Endothelial cell of umbilical vein (primary cell): ENCODE data around the gene FAM193A. TPM values are rescaled to one million over a fixed set of nuclear protein-coding genes. Genes with fewer than 3 reads are reported as not detected.

Experiments
- BruUV-seq: library from RNA; stranded (reverse); fragments of 400-500 nt; replicated peaks from 2 replicates; lab custom pipeline; 2021; lab: Mats Ljungman, UMichigan
- CTCF ChIA-PET: fragments of 300-600, 350-600 bp; sonication (Branson Sonifier 250); formaldehyde crosslinking; loops from one replicate; lab custom pipeline; 2021; ENCODE audit warnings: antibody characterized with exemption, inconsistent platforms; lab: Charles Lee
- POLR2A ChIA-PET: fragments of 300-600, 350-600 bp; sonication (Branson Sonifier 250); formaldehyde crosslinking; loops from one replicate; lab custom pipeline; 2021; ENCODE audit warnings: antibody characterized with exemption, inconsistent platforms; lab: Charles Lee
- DNase-seq: peaks from one replicate; pipeline ENCODE4 v3.0.0-alpha.2; 2011; ENCODE audit warnings: low read depth, low spot score
- FAIRE-seq: peaks from 2 replicates; lab custom pipeline; 2011; peaks lifted over from hg19 to GRCh38; lab: Jason Lieb, UNC
- H2AFZ ChIP-seq: 2 replicates; pipeline ENCODE4 v1.6.0; 2012; ENCODE audit warnings: low read depth, low read length, control low read depth, inconsistent platforms
- H3K27ac ChIP-seq: 2 replicates; pipeline ENCODE4 v1.5.1; 2011; ENCODE audit warnings: low read depth, mild to moderate bottlenecking, control low read depth, low read length, moderate library complexity; ENCODE audit not compliant: insufficient read depth
- H3K27me3 ChIP-seq, 2 experiments: 2 replicates each; pipeline versions ENCODE4 v1.6.0 to v1.6.1; 2011; ENCODE audit warnings: low read length in 2 of 2, mixed read lengths in 1 of 2; ENCODE audit not compliant: control insufficient read depth in 2 of 2, insufficient read depth in 2 of 2
- H3K36me3 ChIP-seq, 2 experiments: 2 replicates in 1 of 2; 3 replicates in 1 of 2; pipeline ENCODE4 v1.5.1; 2011; ENCODE audit warnings: low read length in 2 of 2, mild to moderate bottlenecking in 1 of 2, moderate library complexity in 1 of 2; ENCODE audit not compliant: control insufficient read depth in 2 of 2, insufficient read depth in 2 of 2; ENCODE audit errors: extremely low read depth in 1 of 2
- H3K4me1 ChIP-seq: 3 replicates; pipeline ENCODE4 v1.5.1; 2011; ENCODE audit warnings: mild to moderate bottlenecking, low read length; ENCODE audit not compliant: control insufficient read depth, insufficient read depth; ENCODE audit errors: extremely low read depth
- H3K4me2 ChIP-seq: 2 replicates; pipeline ENCODE4 v1.6.1; 2011; ENCODE audit warnings: low read length, control low read depth, mixed read lengths; ENCODE audit not compliant: insufficient read depth
- H3K4me3 ChIP-seq, 3 experiments: fragments of 200-600 bp in 1 of 3; sonication (generic), shearing (Covaris generic) in 1 of 3; replicated peaks in 1 of 3; 2 replicates each; pipeline ENCODE4 v1.5.1; 2011 to 2016; ENCODE audit warnings: control low read depth in 3 of 3, low read length in 3 of 3, mild to moderate bottlenecking in 2 of 3, inconsistent platforms in 1 of 3, low read depth in 1 of 3, moderate library complexity in 1 of 3; ENCODE audit not compliant: insufficient read depth in 1 of 3
- H3K79me2 ChIP-seq: 2 replicates; pipeline ENCODE4 v1.6.0; 2012; ENCODE audit warnings: low read length, inconsistent platforms; ENCODE audit not compliant: control insufficient read depth, insufficient read depth
- H3K9ac ChIP-seq: replicated peaks from 2 replicates; pipeline ENCODE3; 2011; ENCODE audit warnings: low read length, control low read depth; ENCODE audit not compliant: insufficient read depth; ENCODE audit errors: extremely low read depth
- H3K9me1 ChIP-seq: replicated peaks from 3 replicates; pipeline ENCODE4 v1.6.0; 2011; ENCODE audit warnings: mild to moderate bottlenecking, low read length; ENCODE audit not compliant: control insufficient read depth, insufficient read depth; ENCODE audit errors: extremely low read depth
- H3K9me3 ChIP-seq: replicated peaks from 2 replicates; pipeline ENCODE4 v1.5.1; 2012; ENCODE audit warnings: low read length, inconsistent platforms; ENCODE audit not compliant: control insufficient read depth, insufficient read depth
- H4K20me1 ChIP-seq: replicated peaks from 2 replicates; pipeline ENCODE3; 2011; ENCODE audit warnings: mild to moderate bottlenecking, low read length; ENCODE audit not compliant: control insufficient read depth, insufficient read depth; ENCODE audit errors: extremely low read depth
- EZH2 ChIP-seq: IDR thresholded peaks from 2 replicates; pipeline ENCODE4 v1.6.1; 2012; ENCODE audit warnings: borderline replicate concordance, low read depth, mild to moderate bottlenecking, moderate library complexity, low read length, inconsistent platforms; ENCODE audit not compliant: severe bottlenecking
- FOS ChIP-seq: IDR thresholded peaks from 2 replicates; pipeline ENCODE4 v1.6.1; 2011; ENCODE audit warnings: mild to moderate bottlenecking, low read length, moderate library complexity, borderline replicate concordance; ENCODE audit not compliant: insufficient read depth
- GATA2 ChIP-seq: IDR thresholded peaks from 2 replicates; pipeline ENCODE4 v1.7.0; 2011; ENCODE audit warnings: low read depth, mild to moderate bottlenecking, moderate library complexity, mixed read lengths, low read length; ENCODE audit not compliant: insufficient read length, insufficient read depth
- JUN ChIP-seq: IDR thresholded peaks from 2 replicates; pipeline ENCODE4 v1.6.1; 2011; ENCODE audit warnings: borderline replicate concordance, low read depth; ENCODE audit not compliant: insufficient read length, insufficient read depth
- MYC ChIP-seq: IDR thresholded peaks from one replicate; pipeline ENCODE4 v1.6.1; 2011; ENCODE audit warnings: mild to moderate bottlenecking, low read depth, low read length
- POLR2A ChIP-seq: IDR thresholded peaks from 2 replicates; pipeline ENCODE4 v1.6.1; 2012; ENCODE audit warnings: low read depth, mild to moderate bottlenecking, control low read depth, low read length
- POLR2AphosphoS5 ChIP-seq: IDR thresholded peaks from 2 replicates; pipeline ENCODE4 v1.6.1; 2012; ENCODE audit warnings: low read depth, mild to moderate bottlenecking, control low read depth, low read length, moderate library complexity; ENCODE audit not compliant: insufficient read depth
- dilution Hi-C: fragments of 300-500 bp; cut with MboI; formaldehyde crosslinking; loops from one replicate; pipeline ENCODE4 v1.15.0; 2019; ENCODE audit warnings: low sequenced_read_pairs; ENCODE audit not compliant: extremely low pct_ligation_motif_present
- intact Hi-C: fragments of 100-400 bp; cut with micrococcal nuclease; formaldehyde crosslinking; loops from one replicate; pipeline ENCODE4 v1.10.0; 2022
- polyA plus RNA-seq, 4 experiments: library from polyadenylated mRNA; depleted of rRNA in 3 of 4; stranded (reverse) in 3 of 4; unstranded in 1 of 4; fragments of >200 nt; gene quantifications; 2 replicates each; pipeline versions ENCODE4 v1.2.1 to v1.2.3, GENCODE V29; 2011 to 2012; ENCODE audit warnings: missing spikeins in 1 of 4
- total RNA-seq: library from RNA; stranded (reverse); gene quantifications from 2 replicates; pipeline ENCODE4 v1.2.3, GENCODE V29; 2021
- TF ChIP-seq, protein P1 (sequence below), 2 donors: IDR thresholded peaks; 1 replicate in 1 of 2; 2 replicates in 1 of 2; pipeline ENCODE4 v1.5.1; 2011; ENCODE audit warnings: low read length in 2 of 2, mild to moderate bottlenecking in 2 of 2, moderate library complexity in 2 of 2, control low read depth in 1 of 2, inconsistent platforms in 1 of 2, low read depth in 1 of 2; ENCODE audit not compliant: insufficient read depth in 1 of 2; ENCODE audit errors: extremely low read depth in 1 of 2
- TF ChIP-seq, protein P2 (sequence below): IDR thresholded peaks from 2 replicates; pipeline ENCODE4 v1.6.1; 2011; ENCODE audit not compliant: insufficient read depth, insufficient read length

The FAM193A gene
- total and polyA plus RNA-seq, 2 donors (not counting 3 experiments of a cell fraction or from before 2014, with no cell fraction given): 12.3 to 32.1 TPM

DNA sequence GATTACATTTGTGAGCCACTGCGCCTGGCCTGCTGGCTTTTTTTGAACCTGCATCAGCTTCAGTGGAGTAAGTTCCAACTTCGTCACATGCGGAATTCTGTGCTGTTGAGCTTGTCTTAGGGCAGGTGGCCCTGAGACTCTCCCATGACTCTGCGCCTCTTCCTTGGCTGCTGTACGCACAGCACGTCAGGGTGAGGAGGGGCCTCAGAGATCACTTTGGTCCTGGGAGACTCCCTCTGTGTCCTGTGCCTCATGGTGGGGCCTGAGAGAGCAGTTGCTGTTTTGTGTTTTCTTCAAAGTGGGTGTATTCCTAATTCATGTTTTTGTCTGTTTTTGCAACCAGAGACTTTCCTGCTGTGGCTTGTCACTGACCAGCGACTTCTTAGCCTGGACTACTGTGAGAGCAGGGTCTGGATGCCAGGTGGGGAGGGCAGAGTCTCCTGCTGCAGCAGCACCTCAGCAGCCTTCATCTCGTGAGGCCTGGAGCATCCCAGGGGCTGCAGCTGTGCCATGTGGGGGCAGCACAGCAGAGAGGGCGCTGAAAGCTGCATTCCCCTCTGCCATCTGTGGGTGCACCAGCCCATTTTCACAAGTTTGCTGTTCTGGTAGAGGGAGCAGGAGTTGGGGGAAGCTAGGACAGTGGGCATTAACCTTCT, 111.8 kb downstream of the FAM193A start:
- Histone ChIP-seq H3K27me3 (no peaks in the 10 kb centered on the region), H3K79me2 (no peaks in the 10 kb centered on the region), H3K9me3 (no peaks in the 10 kb centered on the region), H3K27ac (no peak overlapping the region), H2AFZ (no peak overlapping the region), H3K4me3 (no peak overlapping the region), H3K36me3 (peaks cover 7 to 21% of the 10 kb centered on the region in 2 experiments), H3K9ac (no peak overlapping the region), H3K4me2 (no peak overlapping the region), H3K4me1 (no peaks in the 10 kb centered on the region), H3K9me1 (no peaks in the 10 kb centered on the region), H4K20me1 (no peaks in the 10 kb centered on the region)
- dilution Hi-C loops: no loop called here
- DNase-seq (no peak), FAIRE-seq (no peak)
- intact Hi-C loops: no loop called here
- no TSS peak for BruUV-seq
- TF ChIP-seq EZH2: no peak
- TF ChIP-seq MYC: no peak
- TF ChIP-seq, protein P1, sequence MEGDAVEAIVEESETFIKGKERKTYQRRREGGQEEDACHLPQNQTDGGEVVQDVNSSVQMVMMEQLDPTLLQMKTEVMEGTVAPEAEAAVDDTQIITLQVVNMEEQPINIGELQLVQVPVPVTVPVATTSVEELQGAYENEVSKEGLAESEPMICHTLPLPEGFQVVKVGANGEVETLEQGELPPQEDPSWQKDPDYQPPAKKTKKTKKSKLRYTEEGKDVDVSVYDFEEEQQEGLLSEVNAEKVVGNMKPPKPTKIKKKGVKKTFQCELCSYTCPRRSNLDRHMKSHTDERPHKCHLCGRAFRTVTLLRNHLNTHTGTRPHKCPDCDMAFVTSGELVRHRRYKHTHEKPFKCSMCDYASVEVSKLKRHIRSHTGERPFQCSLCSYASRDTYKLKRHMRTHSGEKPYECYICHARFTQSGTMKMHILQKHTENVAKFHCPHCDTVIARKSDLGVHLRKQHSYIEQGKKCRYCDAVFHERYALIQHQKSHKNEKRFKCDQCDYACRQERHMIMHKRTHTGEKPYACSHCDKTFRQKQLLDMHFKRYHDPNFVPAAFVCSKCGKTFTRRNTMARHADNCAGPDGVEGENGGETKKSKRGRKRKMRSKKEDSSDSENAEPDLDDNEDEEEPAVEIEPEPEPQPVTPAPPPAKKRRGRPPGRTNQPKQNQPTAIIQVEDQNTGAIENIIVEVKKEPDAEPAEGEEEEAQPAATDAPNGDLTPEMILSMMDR (IDR thresholded peaks at IDR 0.05; ENCODE audit: extremely low read depth in 1 of 2, insufficient read depth in 1 of 2, low read depth in 1 of 2, low read length in 2 of 2): no peak
- TF ChIP-seq JUN: no peak
- no peak for TF ChIP-seq GATA2
- TF ChIP-seq, protein P2, sequence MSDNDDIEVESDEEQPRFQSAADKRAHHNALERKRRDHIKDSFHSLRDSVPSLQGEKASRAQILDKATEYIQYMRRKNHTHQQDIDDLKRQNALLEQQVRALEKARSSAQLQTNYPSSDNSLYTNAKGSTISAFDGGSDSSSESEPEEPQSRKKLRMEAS: no peak
- TF ChIP-seq FOS: no peak
- no peak for TF ChIP-seq POLR2A
- no peak for TF ChIP-seq POLR2AphosphoS5
- ChIA-PET CTCF (interaction anchor here (1.0 kb wide), 1 partner anchor 428 kb away, joined by 3 read pairs; no protein-coding TSS in a partner anchor), POLR2A (no interaction called here)
